ENCODE measurements around the gene OR4C11.

DNA sequence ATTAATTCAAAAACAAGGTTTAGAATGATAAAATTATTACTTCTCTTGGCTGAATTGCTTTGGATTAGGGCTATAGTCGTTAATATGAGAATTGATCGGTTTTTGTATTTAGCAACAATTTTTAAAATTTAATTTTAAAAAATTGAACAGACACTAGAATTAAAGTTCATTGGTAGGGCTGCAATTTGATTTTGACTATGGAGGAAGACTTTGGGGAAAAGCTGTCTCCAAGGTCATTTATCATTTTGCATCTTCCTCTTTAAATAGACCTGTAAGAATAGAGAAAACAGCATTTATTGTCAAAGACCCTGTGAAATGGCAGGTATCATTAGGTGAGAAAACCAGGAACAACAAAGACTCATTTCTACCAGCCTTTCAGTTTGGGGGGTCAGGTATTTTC is 40.6 kb upstream of the OR4C11 start, which contains the start of gene OR4S2:
- TF ChIP-seq, protein P1, sequence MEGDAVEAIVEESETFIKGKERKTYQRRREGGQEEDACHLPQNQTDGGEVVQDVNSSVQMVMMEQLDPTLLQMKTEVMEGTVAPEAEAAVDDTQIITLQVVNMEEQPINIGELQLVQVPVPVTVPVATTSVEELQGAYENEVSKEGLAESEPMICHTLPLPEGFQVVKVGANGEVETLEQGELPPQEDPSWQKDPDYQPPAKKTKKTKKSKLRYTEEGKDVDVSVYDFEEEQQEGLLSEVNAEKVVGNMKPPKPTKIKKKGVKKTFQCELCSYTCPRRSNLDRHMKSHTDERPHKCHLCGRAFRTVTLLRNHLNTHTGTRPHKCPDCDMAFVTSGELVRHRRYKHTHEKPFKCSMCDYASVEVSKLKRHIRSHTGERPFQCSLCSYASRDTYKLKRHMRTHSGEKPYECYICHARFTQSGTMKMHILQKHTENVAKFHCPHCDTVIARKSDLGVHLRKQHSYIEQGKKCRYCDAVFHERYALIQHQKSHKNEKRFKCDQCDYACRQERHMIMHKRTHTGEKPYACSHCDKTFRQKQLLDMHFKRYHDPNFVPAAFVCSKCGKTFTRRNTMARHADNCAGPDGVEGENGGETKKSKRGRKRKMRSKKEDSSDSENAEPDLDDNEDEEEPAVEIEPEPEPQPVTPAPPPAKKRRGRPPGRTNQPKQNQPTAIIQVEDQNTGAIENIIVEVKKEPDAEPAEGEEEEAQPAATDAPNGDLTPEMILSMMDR (conservative IDR thresholded peaks at IDR 0.05) = no peak
- no peak for TF ChIP-seq EZH2 (IDR thresholded peaks at IDR 0.05; ENCODE audit: low read depth)
